Putamen (tissue), 1 donor: ENCODE measurements around the gene LVRN.
A peak's percentile ranks its signal among the peaks of the same experiment; 100 is the strongest.

Source experiments
- DNase-seq: peaks from one replicate; pipeline ENCODE4 v3.0.0-alpha.2; 2016; ENCODE audit warnings: low spot score

The LVRN gene

GRCh38 chr5:116023619-116024018 lies 61.3 kb downstream of the LVRN start:
- DNase-seq, result no peak

- peak; percentile 57 for DNase-seq
Observed at GRCh38 chr5:116025866-116026265, 63.6 kb downstream of the LVRN start.

- no peak for DNase-seq
Observed at GRCh38 chr5:116032094-116032517, 69.8 kb downstream of the LVRN start, which contains the start of gene ARL14EPL. Gene ARL14EPL, plus strand, starts transcription at chr5:116032472. Its CDS starts 18,994 bp downstream, at chr5:116051466.

- DNase-seq, result no peak
Observed at GRCh38 chr5:116032991-116033390, 70.7 kb downstream of the LVRN start.

GRCh38 chr5:116035123-116035522 lies 72.8 kb downstream of the LVRN start:
- DNase-seq, result no peak

- no peak for DNase-seq
Observed at GRCh38 chr5:116037236-116037822, 75.1 kb downstream of the LVRN start.

GRCh38 chr5:116038817-116039216 lies 76.5 kb downstream of the LVRN start:
- no peak for DNase-seq

- DNase-seq, result no peak
Observed at GRCh38 chr5:116042375-116042774, 80.1 kb downstream of the LVRN start.

GRCh38 chr5:116044073-116044472 lies 81.8 kb downstream of the LVRN start:
- DNase-seq, result no peak

GRCh38 chr5:116045821-116046220 lies 83.5 kb downstream of the LVRN start:
- DNase-seq, result no peak

- no peak for DNase-seq
Observed at GRCh38 chr5:116046261-116046660, 84.0 kb downstream of the LVRN start.

GRCh38 chr5:116046823-116047222 lies 84.5 kb downstream of the LVRN start:
- DNase-seq, result no peak

- peak; percentile 16 for DNase-seq
Observed at GRCh38 chr5:116058346-116058936, 96.2 kb downstream of the LVRN start.

GRCh38 chr5:116062352-116062751 lies 100.1 kb downstream of the LVRN start:
- DNase-seq, result no peak

- DNase-seq, result no peak
Observed at GRCh38 chr5:116063950-116064349, 101.7 kb downstream of the LVRN start.

- peak; percentile 47 for DNase-seq
Observed at GRCh38 chr5:116068028-116068632, 105.9 kb downstream of the LVRN start.

- DNase-seq, result no peak
Observed at GRCh38 chr5:116071211-116071610, 108.9 kb downstream of the LVRN start.

- no peak for DNase-seq
Observed at GRCh38 chr5:116075191-116075831, 113.0 kb downstream of the LVRN start.

- no peak for DNase-seq
Observed at GRCh38 chr5:116076496-116076895, 114.2 kb downstream of the LVRN start.
